ENCODE data around the gene SLC25A43.

The SLC25A43 gene

DNA sequence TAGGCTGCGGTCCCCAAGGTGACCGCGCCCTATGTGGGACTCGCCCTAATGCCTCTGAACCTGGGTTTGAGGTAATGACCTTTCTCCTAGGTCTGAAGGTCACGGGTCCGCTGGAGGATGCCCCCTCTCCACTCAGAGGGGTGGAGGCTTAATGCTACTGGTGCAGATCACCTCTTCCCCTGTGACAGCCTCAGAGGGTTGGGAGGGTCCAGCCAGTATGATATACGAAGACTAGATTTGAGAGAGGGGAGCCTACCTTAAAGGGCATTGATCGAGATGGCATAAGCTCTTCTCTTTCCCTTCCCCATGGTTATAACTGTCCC, 70.1 kb downstream of the SLC25A43 start:
- TF ChIP-seq TSHZ2 (CRISPR knock-in tag; IDR thresholded peaks at IDR 0.05) (no peak), CSDC2 (CRISPR knock-in tag; IDR thresholded peaks at IDR 0.05) (no peak), BACH2 (CRISPR knock-in tag; IDR thresholded peaks at IDR 0.05; ENCODE audit: borderline replicate concordance) (no peak), GLIS3 (CRISPR knock-in tag; IDR thresholded peaks at IDR 0.05) (no peak), ZNF565 (CRISPR knock-in tag; conservative IDR thresholded peaks at IDR 0.05; ENCODE audit: low read depth) (no peak), TCF4 (CRISPR knock-in tag; IDR thresholded peaks at IDR 0.05; ENCODE audit: borderline replicate concordance) (no peak), ARNTL (CRISPR knock-in tag; IDR thresholded peaks at IDR 0.05; ENCODE audit: borderline replicate concordance, low read depth) (no peak), ZFP30 (CRISPR knock-in tag; IDR thresholded peaks at IDR 0.05) (no peak), ZFP3 (CRISPR knock-in tag; IDR thresholded peaks at IDR 0.05) (no peak), PPARA (CRISPR knock-in tag; IDR thresholded peaks at IDR 0.05; ENCODE audit: borderline replicate concordance) (no peak), SNAI2 (CRISPR knock-in tag; IDR thresholded peaks at IDR 0.05) (no peak), ZC3H10 (CRISPR knock-in tag; IDR thresholded peaks at IDR 0.05) (no peak), OSR1 (CRISPR knock-in tag; IDR thresholded peaks at IDR 0.05) (no peak), TOX (CRISPR knock-in tag; IDR thresholded peaks at IDR 0.05; ENCODE audit: borderline replicate concordance) (no peak), ZNF8 (CRISPR knock-in tag; IDR thresholded peaks at IDR 0.05) (no peak), RARB (CRISPR knock-in tag; IDR thresholded peaks at IDR 0.05) (no peak), POU6F1 (CRISPR knock-in tag; IDR thresholded peaks at IDR 0.05; ENCODE audit: borderline replicate concordance, low read depth) (no peak)
- TF ChIP-seq, protein P1, sequence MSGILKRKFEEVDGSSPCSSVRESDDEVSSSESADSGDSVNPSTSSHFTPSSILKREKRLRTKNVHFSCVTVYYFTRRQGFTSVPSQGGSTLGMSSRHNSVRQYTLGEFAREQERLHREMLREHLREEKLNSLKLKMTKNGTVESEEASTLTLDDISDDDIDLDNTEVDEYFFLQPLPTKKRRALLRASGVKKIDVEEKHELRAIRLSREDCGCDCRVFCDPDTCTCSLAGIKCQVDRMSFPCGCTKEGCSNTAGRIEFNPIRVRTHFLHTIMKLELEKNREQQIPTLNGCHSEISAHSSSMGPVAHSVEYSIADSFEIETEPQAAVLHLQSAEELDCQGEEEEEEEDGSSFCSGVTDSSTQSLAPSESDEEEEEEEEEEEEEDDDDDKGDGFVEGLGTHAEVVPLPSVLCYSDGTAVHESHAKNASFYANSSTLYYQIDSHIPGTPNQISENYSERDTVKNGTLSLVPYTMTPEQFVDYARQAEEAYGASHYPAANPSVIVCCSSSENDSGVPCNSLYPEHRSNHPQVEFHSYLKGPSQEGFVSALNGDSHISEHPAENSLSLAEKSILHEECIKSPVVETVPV (CRISPR knock-in tag; IDR thresholded peaks at IDR 0.05), result no peak
- no peak for ATAC-seq

GRCh38 chrX:119474615-119475388, 75.7 kb downstream of the SLC25A43 start:
- no peak for TF ChIP-seq ZNF70 (CRISPR knock-in tag; IDR thresholded peaks at IDR 0.05)
- no peak for TF ChIP-seq SNAI2 (CRISPR knock-in tag; IDR thresholded peaks at IDR 0.05)
- no peak for TF ChIP-seq ZC3H10 (CRISPR knock-in tag; IDR thresholded peaks at IDR 0.05)
- TF ChIP-seq GLIS3 (CRISPR knock-in tag; IDR thresholded peaks at IDR 0.05), result no peak
- TF ChIP-seq CREB5 (CRISPR knock-in tag; IDR thresholded peaks at IDR 0.05; ENCODE audit: low read depth), result no peak
- no peak for TF ChIP-seq ZFP3 (CRISPR knock-in tag; IDR thresholded peaks at IDR 0.05)
- TF ChIP-seq RARB (CRISPR knock-in tag; IDR thresholded peaks at IDR 0.05), result no peak
- no peak for TF ChIP-seq PPARA (CRISPR knock-in tag; IDR thresholded peaks at IDR 0.05; ENCODE audit: borderline replicate concordance)
- no peak for TF ChIP-seq ZNF565 (CRISPR knock-in tag; conservative IDR thresholded peaks at IDR 0.05; ENCODE audit: low read depth)
- TF ChIP-seq ZNF8 (CRISPR knock-in tag; IDR thresholded peaks at IDR 0.05), result no peak
- TF ChIP-seq TOX (CRISPR knock-in tag; IDR thresholded peaks at IDR 0.05; ENCODE audit: borderline replicate concordance), result no peak
- no peak for TF ChIP-seq POU6F1 (CRISPR knock-in tag; IDR thresholded peaks at IDR 0.05; ENCODE audit: borderline replicate concordance, low read depth)
- no peak for ATAC-seq
